Stomach (tissue), 4 donors: ENCODE data around the gene CEACAM1.

ENCODE experiments used
- CTCF ChIP-seq, 7 experiments: fragments of 450-650 bp in 4 of 7; fragments of 200-600 bp in 3 of 7; sonication (generic) in 3 of 7; IDR thresholded peaks; one replicate each; pipeline ENCODE4 v1.5.1; 2016 to 2019; ENCODE audit warnings: antibody characterized with exemption in 7 of 7, control low read depth in 2 of 7, mild to moderate bottlenecking in 1 of 7
- EP300 ChIP-seq: sonication (generic); formaldehyde crosslinking; IDR thresholded peaks from one replicate; pipeline ENCODE4 v1.6.1; 2017; ENCODE audit warnings: antibody characterized with exemption
- POLR2A ChIP-seq, 4 donors: fragments of 450-650 bp; IDR thresholded peaks; one replicate each; pipeline ENCODE4 v1.6.1; 2016; ENCODE audit warnings: antibody characterized with exemption in 4 of 4, control low read depth in 2 of 4, mild to moderate bottlenecking in 1 of 4, moderate library complexity in 1 of 4
- POLR2AphosphoS5 ChIP-seq, 3 donors: sonication (generic); formaldehyde crosslinking; IDR thresholded peaks; one replicate each; pipeline ENCODE4 v1.6.1; 2016; ENCODE audit warnings: antibody characterized with exemption in 3 of 3

GRCh38 chr19:42487798-42488178 lies 40.5 kb downstream of the CEACAM1 start:
- TF ChIP-seq CTCF (IDR thresholded peaks at IDR 0.05) (no peak), POLR2A (IDR thresholded peaks at IDR 0.05) (no peak), EP300 (no peak), POLR2AphosphoS5 (IDR thresholded peaks at IDR 0.05) (no peak)
